K562 (cell line): ENCODE data around the gene TTBK2. TPM values are rescaled to one million over a fixed set of nuclear protein-coding genes. Genes with fewer than 3 reads are reported as not detected.

Experiments
- ATAC-seq: fragments of 200-7000 bp; cut with Tn5 transposase; 3 replicates; pipeline ENCODE4 v1.9.1; 2020; ENCODE audit warnings: moderate library complexity
- BruUV-seq: library from RNA; stranded (reverse); fragments of 400-500 nt; replicated peaks from 2 replicates; lab custom pipeline; 2021; lab: Mats Ljungman, UMichigan
- CTCF ChIA-PET: fragments of 300-600 bp; formaldehyde crosslinking; extraction: SDS; loops from one replicate; lab custom pipeline; 2021; ENCODE audit warnings: low intra/inter-chr PET ratio; lab: Yijun Ruan, JAX
- POLR2A ChIA-PET: fragments of 300-600, 350-650 bp; sonication (Branson Sonifier 250); formaldehyde crosslinking; extraction: SDS; loops from one replicate; lab custom pipeline; 2021; ENCODE audit warnings: antibody characterized with exemption, inconsistent platforms; lab: Yijun Ruan, JAX
- DNase-seq, 4 experiments: peaks; one replicate each; pipeline versions ENCODE4 v3.0.0 to v3.0.0-alpha.2; 2011 to 2018; ENCODE audit warnings: low spot score in 3 of 4, mixed read lengths in 3 of 4; ENCODE audit errors: extremely low read depth in 1 of 4
- FAIRE-seq: peaks from 2 replicates; lab custom pipeline; 2011; peaks lifted over from hg19 to GRCh38; lab: Jason Lieb, UNC
- H2AFZ ChIP-seq: 2 replicates; pipeline ENCODE4 v1.6.0; 2011; ENCODE audit warnings: low read depth, low read length, control low read depth, inconsistent platforms
- H3K27ac ChIP-seq: fragments of 200-600 bp; 3 replicates; pipeline ENCODE4 v1.8.0; 2011; ENCODE audit warnings: low read depth, mild to moderate bottlenecking, control low read depth, inconsistent platforms, low read length, moderate library complexity, mixed read lengths; ENCODE audit errors: extremely low read depth
- H3K27me3 ChIP-seq, 2 experiments: fragments of 300-600 bp in 1 of 2; 2 replicates in 1 of 2; 3 replicates in 1 of 2; pipeline versions ENCODE4 v1.6.0 to v1.8.0; 2011; ENCODE audit warnings: inconsistent platforms in 2 of 2, low read length in 2 of 2, mild to moderate bottlenecking in 1 of 2, mixed read lengths in 1 of 2, moderate library complexity in 1 of 2; ENCODE audit not compliant: control insufficient read depth in 2 of 2, insufficient read depth in 2 of 2
- H3K36me3 ChIP-seq: fragments of 300-600 bp; 3 replicates; pipeline ENCODE4 v1.8.0; 2011; ENCODE audit warnings: mild to moderate bottlenecking, low read length, inconsistent platforms; ENCODE audit not compliant: control insufficient read depth, insufficient read depth
- H3K4me1 ChIP-seq, 2 experiments: fragments of 200-600 bp in 1 of 2; replicated peaks in 1 of 2; 2 replicates in 1 of 2; 3 replicates in 1 of 2; pipeline versions ENCODE4 v1.5.1 to v1.8.0; 2011; ENCODE audit warnings: inconsistent platforms in 2 of 2, low read length in 2 of 2, mild to moderate bottlenecking in 1 of 2, mixed read lengths in 1 of 2, moderate library complexity in 1 of 2; ENCODE audit not compliant: control insufficient read depth in 2 of 2, insufficient read depth in 2 of 2
- H3K4me2 ChIP-seq: 2 replicates; pipeline ENCODE4 v1.6.1; 2011; ENCODE audit warnings: low read length, control low read depth, inconsistent platforms, mixed read lengths; ENCODE audit not compliant: insufficient read depth
- H3K4me3 ChIP-seq: fragments of 200-600 bp; sonication (generic), shearing (Covaris generic); 2 replicates; pipeline ENCODE4 v1.5.1; 2016; ENCODE audit warnings: control low read depth, inconsistent platforms
- H3K79me2 ChIP-seq: fragments of 200-600 bp; 3 replicates; pipeline ENCODE4 v1.8.0; 2011; ENCODE audit warnings: low read length, inconsistent platforms; ENCODE audit not compliant: control insufficient read depth, insufficient read depth
- H3K9ac ChIP-seq, 2 experiments: 2 replicates each; pipeline versions ENCODE4 v1.6.0 to v1.6.1; 2011; ENCODE audit warnings: low read depth in 2 of 2, low read length in 2 of 2, control low read depth in 1 of 2, inconsistent platforms in 1 of 2, mild to moderate bottlenecking in 1 of 2, mixed read lengths in 1 of 2; ENCODE audit not compliant: insufficient read depth in 1 of 2
- H3K9me1 ChIP-seq: one replicate; pipeline ENCODE4 v1.6.0; 2011; ENCODE audit warnings: inconsistent platforms, mild to moderate bottlenecking, low read length, moderate library complexity; ENCODE audit not compliant: control insufficient read depth, insufficient read depth
- H3K9me3 ChIP-seq: replicated peaks from 2 replicates; pipeline ENCODE4 v1.5.1; 2011; ENCODE audit warnings: low read depth, low read length, inconsistent platforms; ENCODE audit not compliant: control insufficient read depth, insufficient read depth
- H4K20me1 ChIP-seq: replicated peaks from 2 replicates; pipeline ENCODE4 v1.6.1; 2011; ENCODE audit warnings: low read length, inconsistent platforms, mixed read lengths; ENCODE audit not compliant: control insufficient read depth, insufficient read depth
- CEBPG ChIP-seq, 3 experiments: fragments of 200-800 bp in 1 of 3; sonication (Bioruptor generic) in 1 of 3; sonication (generic) in 1 of 3; formaldehyde crosslinking in 1 of 3; IDR thresholded peaks in 2 of 3; conservative IDR thresholded peaks in 1 of 3; 2 replicates each; pipeline versions ENCODE4 v1.6.1 to v1.8.0; 2016 to 2022; ENCODE audit warnings: missing compliant biosample characterization in 2 of 3, missing genetic modification characterization in 2 of 3, mild to moderate bottlenecking in 1 of 3, missing genetic modification reagents in 1 of 3
- FOXM1 ChIP-seq, 2 experiments: fragments of 450-650 bp in 1 of 2; sonication (generic) in 1 of 2; formaldehyde crosslinking in 1 of 2; IDR thresholded peaks; 2 replicates each; pipeline versions ENCODE4 v1.6.1 to v1.9.0; 2017 to 2022; ENCODE audit warnings: low read depth in 2 of 2, mild to moderate bottlenecking in 2 of 2, missing genetic modification reagents in 1 of 2, moderate library complexity in 1 of 2
- SRSF3 ChIP-seq: fragments of 200-400 bp; formaldehyde crosslinking; IDR thresholded peaks from 2 replicates; pipeline ENCODE4 v1.6.1; 2016; ENCODE audit warnings: mild to moderate bottlenecking, low read length, moderate library complexity; ENCODE audit not compliant: insufficient read depth
- ZNF121 ChIP-seq: sonication (generic); formaldehyde crosslinking; conservative IDR thresholded peaks from 2 replicates; pipeline ENCODE4 v1.8.0; 2022; ENCODE audit warnings: missing genetic modification reagents
- ZNF57 ChIP-seq: fragments of 450-650 bp; formaldehyde crosslinking; IDR thresholded peaks from 2 replicates; pipeline ENCODE4 v1.4.0; 2020; ENCODE audit warnings: mild to moderate bottlenecking, moderate library complexity
- in situ Hi-C: fragments of 300-500 bp; cut with MboI; formaldehyde crosslinking; loops from 4 replicates; pipeline ENCODE4 v1.15.0; 2018; ENCODE audit warnings: inconsistent platforms, mixed read lengths
- intact Hi-C: fragments of 100-400 bp; cut with micrococcal nuclease; formaldehyde crosslinking; loops from 2 replicates; pipeline ENCODE4 v1.14.2; 2022
- polyA plus RNA-seq, 8 experiments: library from polyadenylated mRNA; depleted of rRNA in 4 of 8; stranded (reverse) in 5 of 8; unstranded in 3 of 8; fragments of >200 nt; fragmentation: Nextera tagmentation in 2 of 8; fragmentation: Illumina TruSeq in 1 of 8; extraction: Ambion mirVana in 2 of 8; extraction: Trizol in 1 of 8; gene quantifications; 2 replicates each; pipeline versions ENCODE4 v1.2.1 to v1.2.3, GENCODE V29; 2011 to 2014; ENCODE audit warnings: inconsistent platforms in 1 of 8, missing spikeins in 1 of 8
- total RNA-seq, 7 experiments: library from RNA; depleted of rRNA in 6 of 7; stranded (reverse); fragments of >200 nt in 6 of 7; fragmentation: Illumina TruSeq in 2 of 7; extraction: Trizol in 2 of 7; gene quantifications; 2 replicates each; pipeline versions ENCODE4 v1.2.1 to v1.2.3, GENCODE V29; 2011 to 2021; ENCODE audit warnings: low replicate concordance in 1 of 7
- TF ChIP-seq, protein P1 (sequence below): fragments of 450-650 bp; IDR thresholded peaks from 2 replicates; pipeline ENCODE4 v1.6.1; 2016

Gene TTBK2
- total and polyA plus RNA-seq, 9 of the 15 experiments (the other 6 are each of a cell fraction or from before 2014, with no cell fraction given), result 0.89 to 8.0 (median 4.8) TPM

GRCh38 chr15:42788725-42789124 lies 131.9 kb downstream of the TTBK2 start:
- ChIA-PET CTCF (no interaction called here), POLR2A (interaction anchor here (0.9 kb wide), 1 partner anchor 10 kb away, joined by 3 read pairs; no protein-coding TSS in a partner anchor)
- BruUV-seq, result no TSS peak
- no peak for DNase-seq
- intact Hi-C loops (no loop called here), in situ Hi-C loops (no loop called here)
- Histone ChIP-seq H3K27ac (no peak overlapping the region), H4K20me1 (no peaks in the 10 kb centered on the region), H3K4me2 (no peak overlapping the region), H3K36me3 (no peaks in the 10 kb centered on the region), H3K4me1 (no peaks in the 10 kb centered on the region), H3K9me1 (no peaks in the 10 kb centered on the region), H3K79me2 (no peaks in the 10 kb centered on the region), H3K27me3 (no peaks in the 10 kb centered on the region), H3K9me3 (no peaks in the 10 kb centered on the region), H3K9ac (no peak overlapping the region), H2AFZ (no peak overlapping the region), H3K4me3 (no peak overlapping the region)
- TF ChIP-seq SRSF3 (no peak), ZNF121 (CRISPR knock-in tag) (no peak), ZNF57 (CRISPR knock-in tag) (no peak), CEBPG (CRISPR knock-in tag; IDR thresholded peaks at IDR 0.05) (no peak), CEBPG (tag; conservative IDR thresholded peaks at IDR 0.05 in 1 of 2, IDR thresholded peaks at IDR 0.05 in 1 of 2) (0 out of 4 replicates have a peak, but pooled peaks of 1 of the 2 experiments have one; percentile 23), FOXM1 (IDR thresholded peaks at IDR 0.05; ENCODE audit: low read depth) (no peak), FOXM1 (CRISPR knock-in tag; IDR thresholded peaks at IDR 0.05; ENCODE audit: low read depth) (no peak)
- TF ChIP-seq, protein P1, sequence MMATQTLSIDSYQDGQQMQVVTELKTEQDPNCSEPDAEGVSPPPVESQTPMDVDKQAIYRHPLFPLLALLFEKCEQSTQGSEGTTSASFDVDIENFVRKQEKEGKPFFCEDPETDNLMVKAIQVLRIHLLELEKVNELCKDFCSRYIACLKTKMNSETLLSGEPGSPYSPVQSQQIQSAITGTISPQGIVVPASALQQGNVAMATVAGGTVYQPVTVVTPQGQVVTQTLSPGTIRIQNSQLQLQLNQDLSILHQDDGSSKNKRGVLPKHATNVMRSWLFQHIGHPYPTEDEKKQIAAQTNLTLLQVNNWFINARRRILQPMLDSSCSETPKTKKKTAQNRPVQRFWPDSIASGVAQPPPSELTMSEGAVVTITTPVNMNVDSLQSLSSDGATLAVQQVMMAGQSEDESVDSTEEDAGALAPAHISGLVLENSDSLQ, result 0 out of 2 replicates have a peak, but pooled peaks have one; percentile 5
- ATAC-seq, result no peak
- FAIRE-seq, result no peak
